ENCODE data around the gene GPRC6A.
"Not testable (repeated sequence)": the region's sequence is repeated elsewhere in the genome, so short reads cannot be mapped to it uniquely, and the experiment has no call there.

GPRC6A gene, protein sequence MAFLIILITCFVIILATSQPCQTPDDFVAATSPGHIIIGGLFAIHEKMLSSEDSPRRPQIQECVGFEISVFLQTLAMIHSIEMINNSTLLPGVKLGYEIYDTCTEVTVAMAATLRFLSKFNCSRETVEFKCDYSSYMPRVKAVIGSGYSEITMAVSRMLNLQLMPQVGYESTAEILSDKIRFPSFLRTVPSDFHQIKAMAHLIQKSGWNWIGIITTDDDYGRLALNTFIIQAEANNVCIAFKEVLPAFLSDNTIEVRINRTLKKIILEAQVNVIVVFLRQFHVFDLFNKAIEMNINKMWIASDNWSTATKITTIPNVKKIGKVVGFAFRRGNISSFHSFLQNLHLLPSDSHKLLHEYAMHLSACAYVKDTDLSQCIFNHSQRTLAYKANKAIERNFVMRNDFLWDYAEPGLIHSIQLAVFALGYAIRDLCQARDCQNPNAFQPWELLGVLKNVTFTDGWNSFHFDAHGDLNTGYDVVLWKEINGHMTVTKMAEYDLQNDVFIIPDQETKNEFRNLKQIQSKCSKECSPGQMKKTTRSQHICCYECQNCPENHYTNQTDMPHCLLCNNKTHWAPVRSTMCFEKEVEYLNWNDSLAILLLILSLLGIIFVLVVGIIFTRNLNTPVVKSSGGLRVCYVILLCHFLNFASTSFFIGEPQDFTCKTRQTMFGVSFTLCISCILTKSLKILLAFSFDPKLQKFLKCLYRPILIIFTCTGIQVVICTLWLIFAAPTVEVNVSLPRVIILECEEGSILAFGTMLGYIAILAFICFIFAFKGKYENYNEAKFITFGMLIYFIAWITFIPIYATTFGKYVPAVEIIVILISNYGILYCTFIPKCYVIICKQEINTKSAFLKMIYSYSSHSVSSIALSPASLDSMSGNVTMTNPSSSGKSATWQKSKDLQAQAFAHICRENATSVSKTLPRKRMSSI

DNA sequence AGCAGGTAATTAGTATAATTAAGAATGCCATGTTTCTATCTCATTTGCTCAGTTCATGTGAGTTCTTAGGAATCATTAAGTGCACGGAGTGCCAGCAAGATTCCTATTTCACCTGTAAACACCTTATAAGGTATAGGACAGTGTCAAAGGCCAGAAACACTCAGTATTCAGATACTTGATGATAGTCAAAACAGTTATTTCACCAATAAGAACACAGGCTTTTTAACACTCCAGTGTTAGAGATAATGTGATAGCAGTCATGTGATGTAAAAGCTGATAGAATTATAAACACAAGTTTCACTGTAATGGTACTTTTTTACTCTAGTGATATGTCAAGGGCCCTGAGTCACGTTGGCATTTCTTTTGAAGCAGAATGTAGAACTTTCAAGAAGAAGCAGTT, at the start of gene GPRC6A:
TSS of gene GPRC6A (minus strand) at position 101 of the 400 bp plus-strand sequence. CDS start at position 31, 70 bp downstream.
- in situ Hi-C loops (cut with MboI; ENCODE audit: low sequenced_read_pairs) = no loop called here

DNA sequence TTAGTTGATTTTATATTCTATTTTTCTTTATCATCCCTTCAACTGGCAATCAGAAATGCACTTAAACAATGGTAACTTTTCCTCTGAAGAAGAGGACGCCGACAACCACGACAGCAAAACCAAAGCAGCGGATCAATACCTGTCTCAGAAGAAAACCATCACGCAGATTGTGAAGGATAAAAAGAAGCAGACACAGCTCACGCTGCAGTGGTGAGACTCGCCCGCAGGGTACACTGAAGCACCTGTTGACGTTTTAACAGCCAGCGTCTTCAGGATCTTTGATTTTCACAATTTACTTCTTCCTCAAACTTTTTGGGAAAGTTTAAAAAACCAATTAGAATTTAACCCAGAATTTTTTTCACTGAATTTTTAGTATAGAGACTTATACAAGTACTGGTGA, 48.9 kb upstream of the GPRC6A start:
- in situ Hi-C loops (cut with MboI; ENCODE audit: low sequenced_read_pairs) = no loop called here

DNA sequence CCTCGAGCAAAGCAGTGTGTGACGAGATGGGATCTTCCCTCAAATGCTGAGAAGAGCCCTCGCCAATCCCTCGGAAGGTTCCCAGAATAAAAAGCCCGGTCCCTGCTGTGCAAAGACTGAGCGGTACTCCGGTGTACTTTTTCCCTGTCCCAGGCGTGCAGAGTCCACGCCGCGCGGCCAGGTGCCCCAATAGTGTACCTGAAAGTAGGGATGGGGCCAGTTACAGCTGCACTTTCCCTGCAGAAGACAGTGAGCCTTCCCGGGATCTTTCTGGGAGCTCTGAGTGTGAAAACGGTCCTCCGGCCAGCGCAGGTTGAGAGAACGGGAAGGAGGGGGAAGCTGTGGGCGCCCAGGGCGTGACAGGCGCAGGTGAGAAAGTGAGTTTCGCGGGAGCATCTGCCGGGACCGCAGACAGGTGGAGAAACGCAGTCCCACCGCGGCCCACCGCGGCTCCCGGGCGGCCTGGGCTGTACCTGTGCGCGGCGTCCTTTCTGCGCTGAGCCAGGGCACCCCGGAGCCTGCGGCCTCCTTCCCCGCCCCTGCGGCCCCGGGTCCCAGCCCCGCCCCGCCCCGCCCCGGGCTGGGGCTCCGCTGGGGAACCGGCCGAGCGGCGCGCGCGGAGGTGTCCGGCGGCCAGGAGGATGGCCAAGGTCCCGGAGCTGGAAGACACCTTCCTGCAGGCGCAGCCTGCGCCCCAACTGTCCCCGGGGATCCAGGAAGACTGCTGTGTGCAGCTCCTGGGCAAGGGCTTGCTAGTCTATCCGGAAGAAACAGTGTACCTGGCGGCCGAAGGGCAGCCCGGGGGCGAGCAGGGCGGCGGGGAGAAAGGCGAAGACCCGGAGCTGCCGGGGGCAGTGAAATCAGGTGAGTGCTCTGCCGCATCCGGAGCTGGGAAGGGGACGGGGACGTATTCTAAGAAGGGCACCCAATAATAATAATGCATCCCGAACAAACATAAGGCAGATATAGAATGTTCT, 48.0 kb upstream of the GPRC6A start, which contains the start of gene RFX6:
TSS of gene RFX6 (plus strand) at position 608 of the 977 bp plus-strand sequence. CDS start at position 642, 34 bp downstream.
- in situ Hi-C loops (cut with MboI; ENCODE audit: low sequenced_read_pairs) = no loop called here

DNA sequence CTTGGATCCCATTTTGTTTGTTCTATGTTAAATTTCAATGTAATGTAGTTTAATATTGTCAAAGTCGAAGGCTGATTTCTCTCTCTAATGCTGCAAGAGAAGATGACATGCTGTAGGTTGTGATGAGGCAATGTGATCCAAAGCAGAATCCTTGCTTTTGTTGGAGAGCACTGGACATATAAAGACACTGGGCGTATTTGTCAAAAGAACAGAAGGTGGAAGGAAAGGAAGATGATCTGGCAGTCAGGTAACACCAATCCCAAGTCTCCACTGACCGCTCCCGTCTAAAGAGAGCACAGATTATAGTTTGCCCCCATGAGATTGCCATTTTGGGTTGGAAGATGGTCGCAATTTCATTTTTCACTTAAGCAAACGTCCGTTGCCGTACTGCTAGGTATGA, 47.2 kb upstream of the GPRC6A start:
- in situ Hi-C loops (cut with MboI; ENCODE audit: low sequenced_read_pairs) = no loop called here

DNA sequence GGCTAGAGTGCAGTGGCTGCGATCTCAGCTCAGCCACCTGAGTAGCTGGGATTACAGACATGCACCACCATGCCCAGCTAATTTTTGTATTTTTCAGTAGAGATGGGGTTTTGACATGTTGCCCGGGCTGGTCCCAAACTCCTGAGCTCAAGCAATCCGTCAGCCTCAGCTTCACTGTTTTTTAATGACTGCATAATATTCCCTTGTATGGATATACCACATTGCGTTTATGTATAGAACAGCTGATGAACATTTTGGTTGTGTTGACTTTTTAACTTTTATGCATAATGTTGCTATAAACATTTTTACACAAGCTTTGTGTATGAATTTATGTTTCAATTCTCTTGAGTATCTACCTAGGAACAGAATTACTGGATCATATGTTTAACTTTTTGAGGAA, 43.9 kb upstream of the GPRC6A start:
- in situ Hi-C loops (cut with MboI; ENCODE audit: low sequenced_read_pairs) = no loop called here

DNA sequence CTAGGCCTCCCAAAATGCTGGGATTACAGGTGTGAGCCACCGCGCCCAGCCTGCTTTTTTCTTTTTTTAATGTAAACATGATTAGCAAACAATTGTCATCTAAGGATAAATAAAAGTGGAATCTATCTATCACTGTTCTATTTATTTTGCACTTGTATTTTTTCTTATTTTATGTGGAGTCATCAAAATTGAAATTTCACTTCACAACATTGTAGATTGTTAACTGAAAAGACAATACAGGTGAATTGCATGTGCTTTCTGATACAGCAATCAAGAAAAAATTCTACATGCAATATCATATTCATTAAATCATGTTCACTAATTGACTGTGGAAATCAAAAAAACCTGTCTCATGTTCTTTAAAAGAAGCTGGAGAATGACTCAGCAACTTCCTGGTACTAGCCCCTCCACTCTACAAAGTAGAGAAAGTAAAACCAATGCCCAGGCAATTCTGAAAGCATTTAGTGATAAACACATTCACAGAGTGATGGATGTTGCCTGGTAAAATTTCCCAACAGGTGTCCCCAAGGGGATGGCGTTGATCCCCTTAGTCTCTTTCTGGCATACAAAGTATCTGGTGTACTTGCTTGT, 37.5 kb upstream of the GPRC6A start:
- in situ Hi-C loops (cut with MboI; ENCODE audit: low sequenced_read_pairs) = no loop called here

DNA sequence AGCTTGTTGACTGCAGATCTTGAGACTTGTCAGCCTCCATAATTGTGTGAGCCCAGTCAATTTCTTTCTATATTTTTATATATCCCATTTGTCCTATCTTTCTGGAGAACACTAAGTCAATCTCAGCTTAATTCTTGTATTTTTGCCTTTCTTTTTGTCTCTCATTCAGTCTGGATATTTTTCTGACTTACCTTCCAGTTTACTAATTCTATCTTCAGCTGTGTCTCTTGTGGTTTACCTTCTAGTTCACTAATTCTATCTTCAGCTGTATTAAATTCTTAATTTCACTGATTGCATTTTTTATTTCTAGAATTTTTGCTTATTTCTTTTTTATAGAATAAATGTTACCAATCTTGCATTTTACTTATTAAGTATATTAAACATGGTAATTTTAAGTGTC, 30.4 kb upstream of the GPRC6A start:
- in situ Hi-C loops (cut with MboI; ENCODE audit: low sequenced_read_pairs) = no loop called here

DNA sequence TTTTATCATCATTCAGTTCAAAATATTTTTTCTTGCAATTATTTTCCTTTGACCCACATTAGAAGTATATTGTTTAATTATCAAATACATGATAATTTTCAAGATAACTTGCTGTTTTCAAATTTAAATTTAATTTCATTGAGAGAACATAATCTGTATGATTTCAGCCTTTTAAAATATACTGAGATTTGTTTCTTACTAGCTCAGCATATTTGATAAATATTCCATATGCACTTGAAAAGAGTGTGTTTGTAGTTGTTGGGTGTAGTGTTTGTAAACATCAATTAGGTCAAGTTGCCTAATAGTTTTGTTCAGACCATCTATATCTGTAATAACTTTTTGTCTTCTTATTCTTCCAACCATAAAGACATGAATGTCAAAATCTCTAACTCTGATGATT, 29.2 kb upstream of the GPRC6A start:
- in situ Hi-C loops (cut with MboI; ENCODE audit: low sequenced_read_pairs) = no loop called here

DNA sequence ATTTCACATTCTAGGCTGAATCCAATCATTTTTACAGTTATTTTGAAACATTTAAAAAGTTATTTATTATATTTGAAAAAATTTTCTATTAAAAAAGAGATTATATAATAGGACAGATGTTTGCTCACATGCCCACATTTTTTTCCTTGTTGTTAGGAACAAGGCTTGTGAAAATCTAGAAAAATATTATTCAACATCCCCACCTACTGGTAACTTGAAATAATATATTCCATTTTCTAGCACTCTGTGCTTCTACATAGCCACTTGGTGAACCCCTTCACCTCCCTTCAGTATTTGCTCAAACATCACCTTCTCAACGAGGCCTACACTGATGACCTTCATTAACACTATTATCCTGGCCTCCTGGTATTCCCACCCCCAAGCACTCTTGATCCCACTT, 18.3 kb upstream of the GPRC6A start:
- in situ Hi-C loops (cut with MboI; ENCODE audit: low sequenced_read_pairs) = no loop called here

DNA sequence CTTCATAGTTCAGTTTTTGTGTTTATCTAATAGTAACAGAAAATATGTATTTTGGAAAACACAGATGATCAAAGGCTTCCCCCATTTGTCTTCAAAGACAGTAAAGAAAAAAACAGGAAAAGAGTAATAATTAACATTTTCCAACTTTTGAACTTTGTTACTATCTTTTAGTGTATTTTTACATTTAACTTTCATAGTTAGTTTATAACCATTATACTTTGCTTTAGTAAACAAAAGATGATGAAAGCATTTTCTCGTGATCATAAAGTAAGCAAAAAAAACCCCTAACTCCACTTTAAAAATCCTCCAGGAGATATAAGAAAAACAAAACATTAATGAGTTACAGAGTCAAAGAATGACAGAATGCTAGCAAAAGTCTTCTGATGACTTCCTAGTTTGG, 13.6 kb upstream of the GPRC6A start:
- in situ Hi-C loops (cut with MboI; ENCODE audit: low sequenced_read_pairs) = no loop called here

DNA sequence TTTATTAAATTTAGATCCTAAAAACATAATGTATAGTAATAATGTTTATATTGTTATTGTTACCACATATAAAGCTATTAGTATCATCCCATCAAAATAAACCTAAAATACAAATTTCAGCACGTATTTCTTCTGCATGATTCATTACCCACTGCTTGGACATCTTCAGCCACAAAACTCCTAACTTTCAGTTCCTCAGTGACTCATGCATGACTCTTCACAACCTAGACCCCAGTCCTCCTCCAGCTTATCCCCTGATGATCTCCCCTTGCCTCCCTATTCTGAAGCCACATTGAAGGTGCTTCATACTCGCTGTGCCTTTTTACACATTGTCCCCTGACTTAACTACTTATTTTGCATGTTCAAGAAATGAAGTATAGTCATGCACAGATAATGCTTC, 11.2 kb upstream of the GPRC6A start:
- in situ Hi-C loops (cut with MboI; ENCODE audit: low sequenced_read_pairs) = no loop called here

DNA sequence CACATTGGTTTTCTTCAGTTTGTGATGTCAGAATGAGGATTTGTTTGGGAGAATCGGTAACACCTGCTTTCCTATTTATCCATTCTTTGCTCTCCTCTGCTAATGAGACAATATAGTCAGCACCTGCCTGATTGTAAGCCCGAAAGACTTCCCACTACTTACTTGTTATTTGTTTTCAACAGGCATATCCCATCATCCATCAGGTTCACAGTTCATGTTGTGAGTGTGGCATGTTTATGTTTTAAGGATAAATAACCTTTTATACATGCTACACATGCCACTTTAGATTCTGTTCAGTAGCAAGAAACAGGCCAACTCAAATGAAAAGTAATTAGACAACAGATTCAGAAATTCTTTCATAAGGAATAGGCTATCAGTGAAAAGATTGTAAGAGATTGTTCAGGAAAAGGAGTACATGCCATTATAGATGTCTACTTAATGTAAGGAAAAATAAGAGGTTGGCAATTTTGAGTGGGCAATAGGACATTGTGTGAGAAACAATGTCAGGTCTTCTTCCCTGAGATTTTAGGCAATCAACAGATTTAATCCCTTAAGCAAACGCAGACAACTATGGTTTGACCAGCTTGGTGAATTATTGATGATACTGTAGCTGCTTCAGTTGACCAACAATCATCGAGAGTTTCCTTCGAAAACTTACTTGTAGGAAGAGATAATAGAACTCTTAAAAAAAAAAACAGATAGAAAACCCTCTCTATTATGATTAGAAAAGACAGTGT, 7.9 kb upstream of the GPRC6A start:
- in situ Hi-C loops (cut with MboI; ENCODE audit: low sequenced_read_pairs) = no loop called here

DNA sequence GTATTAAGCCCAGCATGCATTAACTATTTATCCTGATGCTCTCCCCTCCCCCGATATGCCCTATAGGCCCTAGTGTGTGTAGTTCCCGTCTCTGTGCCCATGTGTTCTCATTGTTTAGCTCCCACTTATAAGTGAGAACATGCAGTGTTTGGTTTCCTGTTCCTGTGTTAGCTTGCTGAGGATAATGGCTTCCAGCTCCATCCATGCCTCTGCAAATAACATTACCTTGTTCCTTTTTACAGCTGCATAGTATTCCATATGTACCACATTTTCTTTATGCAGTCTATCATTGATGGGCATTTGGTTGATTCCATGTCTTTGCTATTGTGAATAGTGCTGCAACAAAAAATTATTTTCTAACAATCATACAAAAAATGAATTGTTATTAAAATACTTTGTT, 5.6 kb upstream of the GPRC6A start:
- in situ Hi-C loops (cut with MboI; ENCODE audit: low sequenced_read_pairs) = not testable (repeated sequence)

DNA sequence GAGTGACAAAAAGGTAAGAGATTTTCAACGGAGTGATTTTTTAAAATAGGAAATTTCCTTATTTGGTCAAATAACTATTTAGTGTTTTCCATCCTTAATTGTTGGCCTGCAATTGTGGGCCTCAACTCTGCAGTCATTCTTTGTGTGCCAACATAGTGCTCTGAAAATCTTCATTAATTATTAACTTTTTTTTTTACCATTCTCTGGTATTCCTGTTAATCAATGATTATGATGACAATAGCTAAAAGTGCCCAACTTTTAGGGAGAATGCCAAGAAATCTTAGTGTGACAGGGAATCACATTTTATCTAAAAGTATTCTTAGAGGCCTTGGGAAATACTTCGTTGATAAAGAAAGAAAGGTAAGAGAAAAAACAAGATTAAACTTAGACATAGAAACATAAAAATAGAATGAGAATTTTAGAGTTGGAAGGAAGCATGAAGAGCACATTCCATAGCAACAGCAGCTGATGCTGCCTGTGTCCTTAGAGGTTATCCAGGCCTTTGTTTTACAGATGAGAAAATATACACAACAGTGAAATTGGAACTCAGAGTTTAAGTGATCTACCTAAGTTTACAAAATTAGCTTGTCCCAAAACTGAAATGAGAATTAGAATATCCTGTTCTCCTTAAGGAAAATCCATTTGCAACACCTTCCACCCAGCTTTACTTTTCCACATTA, 1.2 kb downstream of the GPRC6A start:
- in situ Hi-C loops (cut with MboI; ENCODE audit: low sequenced_read_pairs) = no loop called here

DNA sequence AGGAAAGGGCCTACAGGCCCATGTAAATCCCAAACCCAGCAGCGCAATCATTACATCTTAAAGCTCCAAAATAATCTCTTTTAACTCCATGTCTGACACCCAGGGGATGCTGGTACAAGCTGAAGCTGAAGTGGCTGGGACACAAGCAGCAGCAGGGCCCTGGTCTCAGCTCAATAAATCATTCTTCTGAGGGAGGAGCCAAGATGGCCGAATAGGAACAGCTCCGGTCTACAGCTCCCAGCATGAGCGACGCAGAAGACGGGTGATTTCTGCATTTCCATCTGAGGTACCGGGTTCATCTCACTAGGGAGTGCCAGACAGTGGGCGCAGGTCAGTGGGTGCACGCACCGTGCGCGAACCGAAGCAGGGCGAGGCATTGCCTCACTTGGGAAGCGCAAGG, 12.5 kb downstream of the GPRC6A start:
- in situ Hi-C loops (cut with MboI; ENCODE audit: low sequenced_read_pairs) = not testable (repeated sequence)

DNA sequence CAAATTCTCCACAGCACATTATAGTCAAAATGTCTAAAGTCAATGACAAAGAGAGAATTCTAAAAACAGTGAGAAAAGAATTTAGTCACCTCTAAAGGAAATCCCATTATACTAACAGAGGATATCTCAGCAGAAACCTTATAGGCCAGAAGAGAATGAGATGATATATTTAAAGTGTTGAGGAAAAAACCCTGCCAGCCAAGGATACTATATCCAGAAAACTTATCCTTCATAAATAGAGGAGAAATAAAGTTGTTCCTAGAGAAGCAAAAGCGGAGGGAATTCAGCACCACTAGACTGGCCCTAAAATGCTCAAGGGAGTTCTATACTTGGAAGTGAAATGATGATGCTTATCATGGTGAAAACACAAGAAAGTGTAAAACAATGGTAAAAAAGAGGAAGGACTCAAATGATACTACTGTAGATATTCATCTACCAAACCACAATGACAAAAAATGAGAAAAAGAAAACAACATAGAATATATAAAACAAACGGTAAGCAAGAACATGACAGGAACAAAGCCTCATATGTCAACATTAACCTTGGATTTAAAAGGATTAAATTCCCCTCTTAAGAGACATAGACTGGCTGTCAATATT, 16.7 kb downstream of the GPRC6A start:
- in situ Hi-C loops (cut with MboI; ENCODE audit: low sequenced_read_pairs) = no loop called here

DNA sequence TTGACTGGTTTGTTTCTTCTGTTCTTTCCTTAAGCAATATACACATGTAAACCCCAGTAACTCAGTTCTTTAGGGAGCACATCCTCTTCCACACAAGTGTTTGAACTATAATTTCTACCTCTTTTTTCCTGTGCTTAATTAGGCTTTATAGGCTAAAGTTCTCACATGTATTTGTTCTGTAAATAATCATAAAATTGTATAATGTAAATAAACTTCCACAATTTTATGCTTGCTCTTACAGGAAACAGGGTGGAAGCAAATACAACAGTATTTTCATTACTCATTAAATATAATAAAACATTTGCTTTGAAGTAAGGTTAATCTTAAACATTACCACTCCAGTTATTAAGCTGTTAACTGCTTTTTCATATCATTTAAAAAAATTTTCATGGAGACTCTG, 26.9 kb downstream of the GPRC6A start:
- in situ Hi-C loops (cut with MboI; ENCODE audit: low sequenced_read_pairs) = no loop called here

DNA sequence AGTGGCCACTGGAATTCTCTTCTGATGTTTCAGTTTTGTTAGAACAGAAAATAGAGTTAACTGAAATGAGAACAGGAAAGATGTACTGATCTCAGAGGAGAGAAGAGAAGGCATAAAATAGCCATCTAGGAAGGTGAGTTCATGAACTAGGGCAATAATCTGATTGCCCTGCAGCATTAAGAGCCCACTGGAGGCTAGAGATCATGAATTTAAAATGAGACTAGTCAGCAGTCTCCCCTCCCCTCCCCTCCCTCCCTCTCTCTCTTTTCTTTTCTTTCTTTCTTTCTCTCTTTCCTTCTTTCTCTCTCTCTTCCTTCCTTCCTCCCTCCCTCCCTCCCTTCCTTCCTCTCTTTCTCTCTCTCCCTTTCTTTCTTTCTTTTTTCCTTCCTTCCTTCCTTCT, 28.9 kb downstream of the GPRC6A start:
- in situ Hi-C loops (cut with MboI; ENCODE audit: low sequenced_read_pairs) = no loop called here

DNA sequence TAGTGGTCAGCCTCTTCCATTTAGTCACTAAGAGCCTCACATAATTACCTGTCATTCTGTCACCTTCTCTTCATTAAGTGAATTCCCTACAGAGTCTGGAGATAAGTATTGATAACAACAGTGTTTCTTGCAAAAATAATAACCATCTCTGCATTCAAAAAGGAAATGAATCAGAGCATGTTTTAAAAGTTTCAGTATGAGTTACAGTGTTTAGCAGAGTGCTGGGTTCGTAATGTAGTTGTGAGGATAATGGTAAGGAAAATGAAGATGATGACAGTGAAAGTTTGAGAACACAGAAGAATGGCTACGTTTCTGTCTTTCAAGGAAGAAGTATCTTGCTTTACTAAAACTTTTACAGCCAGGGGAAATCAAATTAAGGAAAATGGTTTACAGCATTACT, 31.3 kb downstream of the GPRC6A start:
- in situ Hi-C loops (cut with MboI; ENCODE audit: low sequenced_read_pairs) = no loop called here

All from HL-60/S4 treated with phorbol 12-myristate 13-acetate at 8.2 ng/mL for 4 days and 3 days (cell line).